ENCODE measurements around the gene ASRGL1. TPM values are rescaled to one million over a fixed set of nuclear protein-coding genes. Genes with fewer than 3 reads are reported as not detected.

ASRGL1 gene
- total RNA-seq, 1 experiment from 2014 or later: 51.6 TPM

GRCh38 chr11:62358273-62358672, 21.0 kb downstream of the ASRGL1 start:
- H3K27ac Mint-ChIP-seq: no peak overlapping the region; the same call in 1 of the 2 replicates
- POLR2A ChIA-PET: no interaction called here
- H3K4me1 Mint-ChIP-seq: peaks cover 28% of the 10 kb centered on the region
- ATAC-seq: no peak
- H3K9me3 Mint-ChIP-seq: no peaks in the 10 kb centered on the region
- CTCF ChIA-PET: no interaction called here
- no peak for TF ChIP-seq NFE2L1 (CRISPR knock-in tag; IDR thresholded peaks at IDR 0.05)
- no peak for TF ChIP-seq IRF1 (CRISPR knock-in tag; IDR thresholded peaks at IDR 0.05)
- no peak for TF ChIP-seq USF1 (CRISPR knock-in tag; IDR thresholded peaks at IDR 0.05)
- no peak for TF ChIP-seq ZNF121 (CRISPR knock-in tag; IDR thresholded peaks at IDR 0.05)
- no peak for TF ChIP-seq EMX1 (CRISPR knock-in tag; IDR thresholded peaks at IDR 0.05)
- no peak for TF ChIP-seq GTF2I (CRISPR knock-in tag; conservative IDR thresholded peaks at IDR 0.05)
- TF ChIP-seq GRHL2 (CRISPR knock-in tag; IDR thresholded peaks at IDR 0.05; ENCODE audit: insufficient replicate concordance, severe bottlenecking): no peak
- no peak for TF ChIP-seq ELF4 (CRISPR knock-in tag; IDR thresholded peaks at IDR 0.05; ENCODE audit: low read depth)
- H3K4me3 Mint-ChIP-seq: no peak overlapping the region
- peaks cover 18% of the 10 kb centered on the region for H3K36me3 Mint-ChIP-seq
- DNase-seq (ENCODE audit: low spot score): no peak
- H3K27me3 Mint-ChIP-seq (ENCODE audit: low read depth): no peaks in the 10 kb centered on the region

- DNase-seq (ENCODE audit: low spot score): no peak
- ATAC-seq: no peak
- TF ChIP-seq GTF2I (CRISPR knock-in tag; conservative IDR thresholded peaks at IDR 0.05): no peak
- TF ChIP-seq FOXP4 (CRISPR knock-in tag; IDR thresholded peaks at IDR 0.05): no peak
- no peak for TF ChIP-seq MXD4 (CRISPR knock-in tag; IDR thresholded peaks at IDR 0.05; ENCODE audit: borderline replicate concordance)
- no peak for TF ChIP-seq ZNF121 (CRISPR knock-in tag; IDR thresholded peaks at IDR 0.05)
- no peak for TF ChIP-seq CREB1 (CRISPR knock-in tag; IDR thresholded peaks at IDR 0.05)
- TF ChIP-seq SP1 (CRISPR knock-in tag; conservative IDR thresholded peaks at IDR 0.05): no peak
- TF ChIP-seq PRDM15 (CRISPR knock-in tag; IDR thresholded peaks at IDR 0.05): no peak
- Mint-ChIP-seq H3K4me1 (peaks cover 22% of the 10 kb centered on the region), H3K27me3 (ENCODE audit: low read depth) (no peaks in the 10 kb centered on the region), H3K4me3 (no peak overlapping the region), H3K27ac (no peak overlapping the region), H3K9me3 (no peaks in the 10 kb centered on the region), H3K36me3 (peaks cover 18% of the 10 kb centered on the region)
- CTCF ChIA-PET: interaction anchor here (0.9 to 1.4 kb wide), 2 partner anchors 8 to 143 kb away, joined by 3 read pairs; no protein-coding TSS in a partner anchor
- POLR2A ChIA-PET: interaction anchor here (0.7 kb wide), 1 partner anchor 153 kb away, joined by 3 read pairs; no protein-coding TSS in a partner anchor
These were observed 22.2 kb downstream of the ASRGL1 start for GRCh38 chr11:62359475-62359874.

- ATAC-seq (no peak), DNase-seq (ENCODE audit: low spot score) (no peak)
- Mint-ChIP-seq H3K9me3 (no peaks in the 10 kb centered on the region), H3K27me3 (ENCODE audit: low read depth) (no peaks in the 10 kb centered on the region), H3K36me3 (peaks cover 18% of the 10 kb centered on the region), H3K4me1 (peaks cover 14% of the 10 kb centered on the region), H3K27ac (no peak overlapping the region), H3K4me3 (no peak overlapping the region)
- CTCF ChIA-PET: interaction anchor here (0.6 kb wide), 1 partner anchor 21 kb away, joined by 6 read pairs; no protein-coding TSS in a partner anchor
- POLR2A ChIA-PET: interaction anchor here (0.6 kb wide), 1 partner anchor 16 kb away, joined by 3 read pairs; no protein-coding TSS in a partner anchor
- no peak for TF ChIP-seq FOXK1 (CRISPR knock-in tag; IDR thresholded peaks at IDR 0.05)
- no peak for TF ChIP-seq CREB1 (CRISPR knock-in tag; IDR thresholded peaks at IDR 0.05)
- TF ChIP-seq ZNF219 (CRISPR knock-in tag; IDR thresholded peaks at IDR 0.05; ENCODE audit: borderline replicate concordance): no peak
- TF ChIP-seq ZNF317 (CRISPR knock-in tag; IDR thresholded peaks at IDR 0.05; ENCODE audit: borderline replicate concordance, low read depth): no peak
- TF ChIP-seq ZNF232 (CRISPR knock-in tag; IDR thresholded peaks at IDR 0.05): no peak
- no peak for TF ChIP-seq ZMAT4 (CRISPR knock-in tag; IDR thresholded peaks at IDR 0.05)
- no peak for TF ChIP-seq RELA (CRISPR knock-in tag; IDR thresholded peaks at IDR 0.05; ENCODE audit: borderline replicate concordance)
- TF ChIP-seq SP1 (CRISPR knock-in tag; conservative IDR thresholded peaks at IDR 0.05): no peak
- no peak for TF ChIP-seq ARID4B (CRISPR knock-in tag; IDR thresholded peaks at IDR 0.05; ENCODE audit: borderline replicate concordance)
- no peak for TF ChIP-seq ZNF396 (CRISPR knock-in tag; IDR thresholded peaks at IDR 0.05; ENCODE audit: borderline replicate concordance)
These were observed 23.4 kb downstream of the ASRGL1 start for GRCh38 chr11:62360685-62361084.

All from WTC11 (cell line).